HUES6 (cell line): ENCODE results near the gene USP38.

Experiments used
- H3K27ac ChIP-seq: 2 replicates; pipeline ENCODE4 v1.7.0; 2013; ENCODE audit warnings: low read depth, mild to moderate bottlenecking, low read length, inconsistent platforms
- H3K27me3 ChIP-seq: 2 replicates; pipeline ENCODE4 v1.6.1; 2013; ENCODE audit warnings: low read length; ENCODE audit not compliant: control insufficient read depth, insufficient read depth
- H3K36me3 ChIP-seq: 2 replicates; pipeline ENCODE4 v1.6.1; 2013; ENCODE audit warnings: low read length; ENCODE audit not compliant: control insufficient read depth, insufficient read depth
- H3K4me1 ChIP-seq: 2 replicates; pipeline ENCODE4 v1.6.1; 2013; ENCODE audit warnings: low read length; ENCODE audit not compliant: control insufficient read depth, insufficient read depth
- H3K4me3 ChIP-seq: 2 replicates; pipeline ENCODE4 v1.5.1; 2013; ENCODE audit warnings: low read depth, low read length
- H3K9ac ChIP-seq: one replicate; pipeline ENCODE4 v1.6.1; 2013; ENCODE audit warnings: mild to moderate bottlenecking, low read length
- H3K9me3 ChIP-seq: 2 replicates; pipeline ENCODE4 v1.6.1; 2013; ENCODE audit warnings: low read depth, low read length; ENCODE audit not compliant: control insufficient read depth, insufficient read depth

Gene USP38

GRCh38 chr4:143185253-143186107 is 763 bp downstream of the USP38 start:
- Histone ChIP-seq H3K9ac (peak overlapping the region; percentile 81), H3K4me3 (peak overlapping the region; percentile 84), H3K36me3 (peaks cover 28% of the 10 kb centered on the region), H3K27me3 (no peaks in the 10 kb centered on the region), H3K9me3 (no peaks in the 10 kb centered on the region), H3K27ac (peak overlapping the region; percentile 23; the same call in 1 of the 2 replicates), H3K4me1 (peaks cover 5% of the 10 kb centered on the region; the same call in 1 of the 2 replicates)

GRCh38 chr4:143186212-143186611 is 1.5 kb downstream of the USP38 start:
- H3K4me3 ChIP-seq = peak overlapping the region; percentile 84
- peaks cover 5% of the 10 kb centered on the region; the same call in 1 of the 2 replicates for H3K4me1 ChIP-seq
- peak overlapping the region; percentile 81 for H3K9ac ChIP-seq
- H3K27me3 ChIP-seq = no peaks in the 10 kb centered on the region
- H3K36me3 ChIP-seq = peaks cover 35% of the 10 kb centered on the region
- H3K9me3 ChIP-seq = no peaks in the 10 kb centered on the region
- no peak overlapping the region for H3K27ac ChIP-seq

DNA sequence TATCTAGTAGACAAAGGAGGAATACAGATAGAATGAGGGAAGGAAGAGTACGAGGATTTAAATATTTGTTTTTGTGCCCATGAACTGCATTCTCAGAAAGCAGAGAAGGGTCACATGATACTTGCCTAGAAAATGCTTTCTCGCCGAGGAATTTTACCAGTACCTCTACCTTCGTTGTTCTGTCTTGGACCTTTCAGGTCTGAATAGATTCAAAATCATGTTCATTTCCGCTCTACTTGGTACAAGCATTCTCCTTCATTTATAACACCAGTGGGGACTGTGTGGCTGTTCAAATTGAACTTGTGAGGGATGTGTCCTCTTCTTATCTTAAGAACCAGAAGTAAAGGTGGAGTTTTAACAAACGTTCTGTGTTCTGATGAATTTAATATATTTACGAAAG is 1.9 kb downstream of the USP38 start:
- H3K9me3 ChIP-seq = no peaks in the 10 kb centered on the region
- peaks cover 5% of the 10 kb centered on the region; the same call in 1 of the 2 replicates for H3K4me1 ChIP-seq
- H3K4me3 ChIP-seq = peak overlapping the region; percentile 84
- H3K27me3 ChIP-seq = no peaks in the 10 kb centered on the region
- peaks cover 39% of the 10 kb centered on the region for H3K36me3 ChIP-seq
- no peak overlapping the region for H3K27ac ChIP-seq
- H3K9ac ChIP-seq = peak overlapping the region; percentile 65

GRCh38 chr4:143188136-143189088 is 3.7 kb downstream of the USP38 start:
- Histone ChIP-seq H3K4me3 (peak overlapping the region; percentile 84), H3K27ac (no peak overlapping the region), H3K27me3 (no peaks in the 10 kb centered on the region), H3K36me3 (peaks cover 55% of the 10 kb centered on the region), H3K9ac (no peak overlapping the region), H3K9me3 (no peaks in the 10 kb centered on the region), H3K4me1 (peaks cover 5% of the 10 kb centered on the region; the same call in 1 of the 2 replicates)

DNA sequence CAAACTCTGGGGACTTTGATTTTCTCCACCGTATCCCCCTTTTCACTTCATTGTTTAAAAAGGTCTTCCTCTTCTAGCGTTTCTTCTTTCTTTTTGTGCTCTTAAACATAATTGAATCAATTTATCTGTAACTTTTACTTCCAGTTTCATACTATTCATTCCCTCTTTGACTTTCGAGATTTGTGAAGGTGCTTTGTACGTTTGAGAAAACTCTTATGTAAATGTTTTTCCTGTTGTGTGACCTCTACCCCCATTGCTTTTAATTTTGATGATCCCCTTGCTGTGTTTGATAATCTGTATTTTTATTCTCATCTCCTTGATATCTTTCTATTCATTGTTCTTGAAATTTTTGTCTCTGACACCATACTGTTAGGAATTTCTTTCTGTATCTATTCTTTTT is 4.8 kb downstream of the USP38 start:
- Histone ChIP-seq H3K4me3 (no peak overlapping the region), H3K27me3 (no peaks in the 10 kb centered on the region), H3K36me3 (peaks cover 61% of the 10 kb centered on the region), H3K9me3 (no peaks in the 10 kb centered on the region), H3K4me1 (no peaks in the 10 kb centered on the region; the same call in 1 of the 2 replicates), H3K27ac (no peak overlapping the region), H3K9ac (no peak overlapping the region)

GRCh38 chr4:143195581-143195980 is 10.9 kb downstream of the USP38 start:
- Histone ChIP-seq H3K27me3 (no peaks in the 10 kb centered on the region), H3K27ac (no peak overlapping the region), H3K9me3 (no peaks in the 10 kb centered on the region), H3K4me1 (no peaks in the 10 kb centered on the region), H3K4me3 (no peak overlapping the region), H3K9ac (no peak overlapping the region), H3K36me3 (peaks cover 85% of the 10 kb centered on the region)

DNA sequence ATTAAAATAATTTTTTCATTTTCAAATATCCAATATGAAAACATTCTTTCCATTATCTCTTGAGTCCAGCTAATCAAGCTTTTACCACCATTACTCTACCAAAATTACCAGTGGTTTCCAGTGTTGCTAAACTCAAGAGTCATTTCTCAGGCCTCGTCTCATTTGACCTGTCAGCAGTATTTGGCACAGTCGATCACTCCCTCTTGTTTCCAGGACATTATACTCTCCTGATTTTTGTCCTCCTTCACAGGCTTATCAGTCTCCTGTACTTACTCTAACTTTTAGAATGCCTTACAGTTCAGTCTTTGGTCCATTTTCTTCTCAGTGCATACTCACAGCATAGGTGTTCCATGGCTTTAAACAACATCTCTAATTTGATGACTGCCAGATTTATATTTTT is 11.6 kb downstream of the USP38 start:
- Histone ChIP-seq H3K9me3 (no peaks in the 10 kb centered on the region), H3K4me3 (no peak overlapping the region), H3K36me3 (peaks cover 83% of the 10 kb centered on the region), H3K27me3 (no peaks in the 10 kb centered on the region), H3K27ac (no peak overlapping the region), H3K9ac (no peak overlapping the region), H3K4me1 (no peaks in the 10 kb centered on the region)

DNA sequence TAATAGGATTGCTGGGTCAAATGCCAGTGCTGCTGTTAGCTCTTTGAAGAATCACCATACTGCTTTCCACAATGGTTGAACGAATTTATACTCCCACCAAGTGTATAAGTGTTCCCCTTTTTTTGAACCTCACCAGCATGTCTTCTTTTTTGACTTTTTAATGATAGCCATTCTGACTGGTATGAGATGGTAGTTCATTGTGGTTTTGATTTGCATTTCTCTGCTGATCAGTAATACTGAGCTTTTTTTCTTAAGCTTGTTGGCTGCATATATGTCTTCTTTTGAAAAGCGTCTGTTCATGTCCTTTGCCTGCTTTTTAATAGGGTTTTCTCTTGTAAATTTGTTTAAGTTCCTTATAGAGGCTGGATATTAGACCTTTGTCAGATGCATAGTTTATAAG is 14.8 kb downstream of the USP38 start:
- Histone ChIP-seq H3K9me3 (no peaks in the 10 kb centered on the region), H3K27me3 (no peaks in the 10 kb centered on the region), H3K36me3 (peaks cover 74% of the 10 kb centered on the region), H3K9ac (no peak overlapping the region), H3K27ac (no peak overlapping the region), H3K4me3 (no peak overlapping the region), H3K4me1 (no peaks in the 10 kb centered on the region)

- H3K27me3 ChIP-seq = no peaks in the 10 kb centered on the region
- no peaks in the 10 kb centered on the region for H3K9me3 ChIP-seq
- no peaks in the 10 kb centered on the region for H3K4me1 ChIP-seq
- H3K9ac ChIP-seq = no peak overlapping the region
- H3K4me3 ChIP-seq = no peak overlapping the region
- no peak overlapping the region for H3K27ac ChIP-seq
- peaks cover 72% of the 10 kb centered on the region for H3K36me3 ChIP-seq
Measured at GRCh38 chr4:143202824-143203223, 18.1 kb downstream of the USP38 start.

- H3K9me3 ChIP-seq = no peaks in the 10 kb centered on the region
- H3K4me1 ChIP-seq = no peaks in the 10 kb centered on the region
Measured at GRCh38 chr4:143203577-143203976, 18.9 kb downstream of the USP38 start.

GRCh38 chr4:143207555-143207954 is 22.8 kb downstream of the USP38 start:
- H3K9ac ChIP-seq = no peak overlapping the region
- H3K27me3 ChIP-seq = no peaks in the 10 kb centered on the region
- no peaks in the 10 kb centered on the region for H3K4me1 ChIP-seq
- H3K27ac ChIP-seq = no peak overlapping the region
- no peak overlapping the region for H3K4me3 ChIP-seq
- H3K9me3 ChIP-seq = no peaks in the 10 kb centered on the region
- H3K36me3 ChIP-seq = peaks cover 53% of the 10 kb centered on the region

More at GRCh38 chr4:143203577-143203976, 18.9 kb downstream of the USP38 start:
- Histone ChIP-seq H3K4me3 (no peak overlapping the region), H3K27ac (no peak overlapping the region), H3K27me3 (no peaks in the 10 kb centered on the region), H3K9ac (no peak overlapping the region), H3K36me3 (peaks cover 65% of the 10 kb centered on the region)
